H1 (cell line): ENCODE results near the gene CRTAP. TPM values are rescaled to one million over a fixed set of nuclear protein-coding genes. Genes with fewer than 3 reads are reported as not detected.

Source experiments
- ATF2 ChIP-seq: IDR thresholded peaks from 2 replicates; pipeline ENCODE4 v1.6.1; 2012; ENCODE audit warnings: low read length, inconsistent platforms
- CREB1 ChIP-seq: IDR thresholded peaks from 2 replicates; pipeline ENCODE4 v1.6.1; 2012; ENCODE audit warnings: inconsistent platforms
- EP300 ChIP-seq, 2 experiments: IDR thresholded peaks; 1 replicate in 1 of 2; 2 replicates in 1 of 2; pipeline ENCODE4 v1.6.1; 2011 to 2012; ENCODE audit warnings: low read depth in 2 of 2, low read length in 2 of 2, mild to moderate bottlenecking in 2 of 2, borderline replicate concordance in 1 of 2, inconsistent platforms in 1 of 2, moderate library complexity in 1 of 2
- RNF2 ChIP-seq: fragments of 200-900, 300-1000 bp; sonication (generic); IDR thresholded peaks from 2 replicates; pipeline ENCODE4 v1.7.1; 2016; ENCODE audit warnings: borderline replicate concordance, low read depth, mild to moderate bottlenecking, antibody characterized with exemption, low read length; ENCODE audit not compliant: poor library complexity, severe bottlenecking; ENCODE audit errors: missing control alignments
- SRF ChIP-seq: IDR thresholded peaks from 2 replicates; pipeline ENCODE4 v1.6.1; 2011; ENCODE audit warnings: mild to moderate bottlenecking, low read depth, low read length, moderate library complexity
- SUZ12 ChIP-seq: fragments of 200-600 bp; sonication (generic); IDR thresholded peaks from 2 replicates; pipeline ENCODE4 v1.6.1; 2012; ENCODE audit warnings: mild to moderate bottlenecking, inconsistent platforms, low read length, moderate library complexity, mixed read lengths
- YY1 ChIP-seq: IDR thresholded peaks from 2 replicates; pipeline ENCODE4 v1.6.1; 2011; ENCODE audit warnings: low read depth, mild to moderate bottlenecking, low read length
- ZNF274 ChIP-seq: IDR thresholded peaks from 2 replicates; pipeline ENCODE4 v1.7.0; 2012; ENCODE audit warnings: low read length, borderline replicate concordance; ENCODE audit errors: extremely low read depth
- polyA plus RNA-seq, 7 experiments: library from polyadenylated mRNA; depleted of rRNA in 3 of 7; stranded (reverse) in 5 of 7; unstranded in 2 of 7; fragments of >200 nt in 5 of 7; fragments of 200-250 nt in 2 of 7; gene quantifications; 1 replicate in 5 of 7; 2 replicates in 1 of 7; 4 replicates in 1 of 7; pipeline versions ENCODE4 v1.2.1 to v1.2.3, GENCODE V29; 2011 to 2013; ENCODE audit warnings: missing spikeins in 2 of 7, mixed read lengths in 2 of 7
- total RNA-seq: library from RNA; stranded (reverse); fragmentation: NEBNext Ultra II Directional; extraction: Animal tissue kit (Norgen Biotek cat#: 25700); gene quantifications from 2 replicates; pipeline ENCODE4 v1.2.1, GENCODE V29; 2021

Gene CRTAP
- total and polyA plus RNA-seq, 2 of the 8 experiments (the other 6 are each of a cell fraction or from before 2014, with no cell fraction given), result 159 to 188 TPM

DNA sequence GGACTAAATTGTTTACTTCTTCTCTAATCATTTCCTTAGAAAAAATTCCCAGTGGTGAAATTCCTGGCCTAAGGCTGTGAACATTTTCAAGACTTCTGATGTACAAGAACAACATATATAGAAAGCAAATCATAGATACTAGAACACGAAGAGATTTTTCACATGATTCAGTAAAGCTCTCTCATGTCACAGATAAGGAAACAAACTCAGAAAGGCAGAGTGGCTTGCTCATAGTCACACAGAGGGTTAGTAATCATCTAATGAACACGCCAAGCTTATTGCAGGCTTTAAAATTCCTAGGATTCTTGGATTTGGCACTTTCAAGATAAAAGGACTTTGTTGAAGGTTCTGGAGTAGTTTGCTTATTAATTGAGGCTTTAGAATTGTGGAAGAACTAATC is 26.2 kb downstream of the CRTAP start (continued):
- TF ChIP-seq EP300 (IDR thresholded peaks at IDR 0.05; ENCODE audit: borderline replicate concordance in 1 of 2, low read depth in 2 of 2, low read length in 2 of 2) (no peak), SUZ12 (no peak), ZNF274 (no peak), YY1 (no peak), RNF2 (no peak), CREB1 (no peak), SRF (no peak), ATF2 (no peak)
